SK-N-SH (cell line): ENCODE results near the gene LRSAM1.

Experiments used
- MAX ChIP-seq: IDR thresholded peaks from 2 replicates; pipeline ENCODE4 v1.4.0; 2012; ENCODE audit warnings: low read depth
- TAF1 ChIP-seq: IDR thresholded peaks from 2 replicates; pipeline ENCODE4 v1.6.1; 2012; ENCODE audit warnings: low read depth, mild to moderate bottlenecking, low read length, moderate library complexity, borderline replicate concordance
- TF ChIP-seq, protein P1 (sequence below): fragments of 200-600 bp; sonication (generic); IDR thresholded peaks from 2 replicates; pipeline ENCODE4 v1.6.1; 2017; ENCODE audit warnings: antibody characterized with exemption, mild to moderate bottlenecking, moderate library complexity

- TF ChIP-seq TAF1 = no peak
- TF ChIP-seq MAX = no peak
- TF ChIP-seq, protein P1, sequence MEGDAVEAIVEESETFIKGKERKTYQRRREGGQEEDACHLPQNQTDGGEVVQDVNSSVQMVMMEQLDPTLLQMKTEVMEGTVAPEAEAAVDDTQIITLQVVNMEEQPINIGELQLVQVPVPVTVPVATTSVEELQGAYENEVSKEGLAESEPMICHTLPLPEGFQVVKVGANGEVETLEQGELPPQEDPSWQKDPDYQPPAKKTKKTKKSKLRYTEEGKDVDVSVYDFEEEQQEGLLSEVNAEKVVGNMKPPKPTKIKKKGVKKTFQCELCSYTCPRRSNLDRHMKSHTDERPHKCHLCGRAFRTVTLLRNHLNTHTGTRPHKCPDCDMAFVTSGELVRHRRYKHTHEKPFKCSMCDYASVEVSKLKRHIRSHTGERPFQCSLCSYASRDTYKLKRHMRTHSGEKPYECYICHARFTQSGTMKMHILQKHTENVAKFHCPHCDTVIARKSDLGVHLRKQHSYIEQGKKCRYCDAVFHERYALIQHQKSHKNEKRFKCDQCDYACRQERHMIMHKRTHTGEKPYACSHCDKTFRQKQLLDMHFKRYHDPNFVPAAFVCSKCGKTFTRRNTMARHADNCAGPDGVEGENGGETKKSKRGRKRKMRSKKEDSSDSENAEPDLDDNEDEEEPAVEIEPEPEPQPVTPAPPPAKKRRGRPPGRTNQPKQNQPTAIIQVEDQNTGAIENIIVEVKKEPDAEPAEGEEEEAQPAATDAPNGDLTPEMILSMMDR = peak; percentile 61
Measured at GRCh38 chr9:127505396-127506116, 54.2 kb downstream of the LRSAM1 start.
